Effector CD4-positive, alpha-beta T cell (primary cell): ENCODE results near the gene CPEB2.
"Not testable (repeated sequence)": the region's sequence is repeated elsewhere in the genome, so short reads cannot be mapped to it uniquely, and the experiment has no call there.

ENCODE experiments used
- DNase-seq: peaks from one replicate; pipeline ENCODE4 v3.0.0-alpha.2; 2020

Gene CPEB2

DNA sequence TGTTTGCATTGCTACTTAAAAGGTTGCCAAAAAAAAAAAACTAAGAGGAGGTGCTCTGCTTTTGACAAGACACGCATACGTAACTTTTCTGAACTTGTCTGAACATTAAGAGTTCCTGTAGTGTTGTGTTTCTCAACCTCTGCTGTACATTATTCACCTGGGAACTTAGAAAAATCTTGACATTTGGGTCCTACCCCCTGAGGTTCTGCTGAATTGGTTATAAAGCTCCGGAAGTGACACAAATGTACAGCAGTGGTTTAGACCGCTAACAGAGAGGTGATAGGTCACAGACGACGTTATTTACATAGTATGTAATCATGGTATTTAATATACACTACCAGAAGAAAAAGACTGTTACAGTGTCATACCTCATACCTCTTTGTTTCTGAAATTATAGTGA lies 61.1 kb downstream of the CPEB2 start:
- no peak for DNase-seq

DNA sequence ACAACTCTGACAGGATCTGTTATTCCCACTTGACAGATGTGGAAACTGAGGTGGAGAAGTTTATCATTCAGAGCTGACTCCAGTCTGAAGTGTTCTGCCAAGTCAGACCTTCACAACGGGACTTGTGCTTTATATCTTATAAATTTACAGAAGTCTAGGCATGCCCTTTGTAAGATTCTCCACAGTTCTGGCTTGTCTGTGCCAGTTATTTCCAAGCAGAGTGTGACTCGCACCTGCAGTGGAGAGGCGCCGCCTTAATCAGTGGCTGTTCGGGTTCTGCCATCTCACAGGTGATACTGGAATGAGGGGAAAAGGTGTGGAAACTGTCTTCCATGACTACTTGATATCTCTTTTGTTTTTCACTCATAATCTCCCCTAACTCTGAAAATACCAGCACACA lies 63.2 kb downstream of the CPEB2 start:
- no peak for DNase-seq

DNA sequence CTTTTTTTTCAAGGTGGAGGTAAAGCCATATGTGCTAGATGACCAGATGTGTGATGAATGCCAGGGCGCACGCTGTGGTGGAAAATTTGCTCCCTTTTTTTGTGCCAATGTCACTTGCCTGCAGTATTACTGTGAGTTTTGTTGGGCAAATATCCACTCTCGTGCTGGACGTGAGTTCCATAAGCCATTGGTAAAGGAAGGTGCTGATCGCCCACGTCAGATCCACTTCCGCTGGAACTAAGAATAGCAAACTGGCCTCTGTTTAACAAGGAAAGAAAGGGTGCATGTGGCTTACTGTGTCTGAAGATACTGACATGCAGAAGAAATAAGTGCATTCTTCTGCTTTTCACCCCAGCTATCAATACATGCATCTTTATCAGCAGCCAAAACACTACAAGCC lies 63.9 kb downstream of the CPEB2 start:
- DNase-seq = no peak

DNA sequence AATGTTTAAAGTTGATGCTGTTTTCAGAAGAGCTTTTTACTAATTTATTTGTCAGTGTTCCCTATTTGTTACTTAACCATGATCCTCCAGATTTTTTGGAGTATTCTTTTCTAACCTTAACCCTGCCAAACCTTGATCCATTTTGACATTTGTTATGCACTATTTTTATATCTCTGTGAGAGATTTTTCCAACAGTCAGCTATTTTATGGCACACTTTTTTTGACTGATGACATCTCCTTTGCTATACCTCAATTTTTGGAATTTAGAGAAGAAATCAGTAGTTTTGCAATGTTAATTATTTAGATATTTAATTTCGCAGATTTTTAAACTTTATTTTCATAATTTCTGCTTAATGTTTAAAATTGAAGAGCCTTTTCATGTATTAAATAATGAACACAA lies 66.0 kb downstream of the CPEB2 start:
- no peak for DNase-seq

DNA sequence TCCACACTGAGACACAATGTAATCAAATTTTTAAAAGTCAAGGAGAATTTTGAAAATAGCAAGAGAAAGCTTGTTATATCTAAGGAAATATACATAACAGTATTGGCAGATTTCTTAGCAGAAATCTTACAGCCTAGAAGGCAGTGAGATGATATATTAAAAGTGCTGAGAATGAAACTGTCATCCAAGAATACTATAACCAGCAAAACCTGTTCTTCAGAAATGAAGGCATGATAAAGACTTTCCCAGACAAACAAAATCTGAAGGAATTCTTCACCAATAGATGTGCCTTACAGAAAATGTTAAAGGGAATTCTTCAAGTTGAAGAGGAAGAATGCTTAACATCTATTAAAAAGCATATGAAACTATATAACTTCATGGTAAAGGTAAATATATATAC lies 73.6 kb downstream of the CPEB2 start:
- no peak for DNase-seq

DNA sequence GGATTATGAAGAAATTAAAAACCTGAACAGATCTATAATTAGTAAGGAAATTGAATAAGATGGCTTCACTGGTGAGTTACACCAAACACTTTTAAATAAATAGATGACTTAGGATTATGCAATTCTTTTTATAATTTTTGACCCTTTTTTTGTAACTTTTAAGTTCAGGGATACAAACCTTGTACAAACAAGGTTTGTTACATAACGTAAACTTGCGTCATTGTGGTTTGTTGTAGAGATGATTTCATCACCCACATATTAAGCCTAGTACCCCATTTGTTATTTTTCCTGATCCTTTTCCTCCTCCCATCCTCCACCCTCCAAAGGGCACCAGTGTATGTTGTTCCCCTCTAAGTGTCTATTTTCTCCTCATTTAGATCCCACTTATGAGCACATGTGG lies 75.7 kb downstream of the CPEB2 start:
- DNase-seq = no peak

DNA sequence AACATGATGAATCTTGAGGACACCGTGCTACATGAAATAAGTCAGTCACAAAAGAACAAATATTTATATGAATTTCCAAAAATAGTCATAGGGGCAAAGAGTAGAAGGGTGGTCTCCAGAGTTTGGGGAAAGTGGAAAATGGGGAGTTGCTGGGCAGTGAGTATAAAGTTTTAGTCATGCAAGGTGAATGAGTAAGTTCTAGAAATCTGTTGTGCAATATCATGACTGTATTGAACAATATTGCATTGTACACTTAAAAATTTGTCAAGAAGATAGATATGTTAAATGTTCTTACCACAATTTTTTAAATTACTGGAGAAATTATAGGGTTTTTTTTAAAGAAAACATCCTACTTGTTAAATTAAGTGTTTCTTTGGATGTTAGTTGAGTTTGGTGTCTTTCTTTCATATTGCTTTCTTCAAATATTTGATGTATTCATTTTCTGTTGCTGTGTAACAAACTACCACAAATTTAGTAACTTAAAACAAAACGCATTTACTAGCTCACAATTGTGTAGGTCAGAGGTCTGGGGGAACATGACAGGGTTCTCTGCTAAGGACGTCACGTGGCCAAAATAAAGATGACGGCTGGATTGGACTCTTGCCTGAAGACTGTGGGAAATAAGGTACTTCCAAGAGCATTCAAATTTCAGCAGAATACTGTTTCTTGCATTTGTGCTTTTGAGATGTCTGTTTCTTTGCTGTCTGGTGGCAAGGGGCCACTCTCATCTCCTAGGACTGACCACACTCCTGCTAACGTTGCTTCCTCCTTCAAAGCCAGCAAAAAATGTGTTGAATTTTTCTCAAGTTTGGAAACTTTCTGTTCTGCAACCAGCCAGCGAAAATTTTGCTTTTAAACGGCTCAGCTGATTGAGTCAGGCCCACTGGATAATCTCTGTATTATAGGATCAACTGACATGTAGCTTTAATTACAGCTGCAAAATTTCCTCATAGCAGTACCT lies 76.7 kb downstream of the CPEB2 start:
- no peak for DNase-seq

DNA sequence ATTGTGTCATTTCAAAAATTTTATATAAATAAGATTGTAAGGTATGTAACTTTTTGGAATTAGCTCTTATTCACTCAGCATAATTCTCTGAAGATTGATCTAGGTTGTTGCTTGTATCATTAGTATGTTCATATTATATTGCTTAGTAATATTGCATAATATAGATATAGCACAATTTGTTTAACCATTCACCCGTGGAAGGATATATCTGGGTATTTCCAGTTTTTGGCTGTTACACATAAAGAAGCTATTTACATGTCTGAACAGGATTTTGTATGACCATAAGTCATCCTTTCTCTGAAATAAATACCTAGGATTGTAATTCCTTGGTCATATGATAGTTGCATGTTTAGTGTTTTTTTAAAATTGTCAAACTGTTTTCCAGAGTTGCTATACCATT lies 82.5 kb downstream of the CPEB2 start:
- DNase-seq = no peak

DNA sequence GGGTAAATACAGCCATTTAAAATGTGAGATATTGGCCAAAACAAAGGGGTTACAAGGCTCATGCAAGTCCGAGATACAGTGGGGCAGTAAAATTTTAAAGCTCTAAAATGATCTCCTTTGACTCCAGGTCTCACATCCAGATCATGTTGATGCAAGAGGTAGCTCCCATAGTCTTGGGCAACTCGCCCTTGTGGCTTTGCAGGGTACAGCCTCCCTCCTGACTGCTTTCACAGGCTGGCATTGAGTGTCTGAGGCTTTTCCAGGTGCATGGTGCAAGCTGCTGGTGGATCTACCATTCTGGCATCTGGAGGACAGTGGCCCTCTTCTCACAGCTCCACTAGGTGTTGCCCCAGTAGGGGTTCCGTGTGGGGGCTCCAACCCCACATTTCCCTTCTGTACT lies 83.5 kb downstream of the CPEB2 start:
- DNase-seq = not testable (repeated sequence)

DNA sequence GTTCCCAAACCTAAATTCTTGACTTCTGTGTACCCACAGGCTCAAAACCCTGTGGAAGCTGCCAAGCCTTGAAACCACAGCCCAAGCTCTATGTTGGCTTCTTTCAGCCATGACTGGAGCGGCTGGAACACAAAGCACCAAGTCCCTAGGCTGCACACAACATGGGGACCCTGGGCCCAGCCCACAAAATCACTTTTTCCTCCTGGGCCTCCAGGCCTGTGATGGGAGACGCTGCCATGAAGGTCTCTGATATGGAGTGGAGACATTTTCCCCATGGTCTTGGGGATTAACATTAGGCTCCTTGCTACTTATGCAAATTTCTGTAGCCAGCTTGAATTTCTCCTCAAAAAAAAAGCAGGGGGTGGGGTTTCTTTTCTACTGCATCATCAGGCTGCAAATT lies 84.0 kb downstream of the CPEB2 start:
- not testable (repeated sequence) for DNase-seq

DNA sequence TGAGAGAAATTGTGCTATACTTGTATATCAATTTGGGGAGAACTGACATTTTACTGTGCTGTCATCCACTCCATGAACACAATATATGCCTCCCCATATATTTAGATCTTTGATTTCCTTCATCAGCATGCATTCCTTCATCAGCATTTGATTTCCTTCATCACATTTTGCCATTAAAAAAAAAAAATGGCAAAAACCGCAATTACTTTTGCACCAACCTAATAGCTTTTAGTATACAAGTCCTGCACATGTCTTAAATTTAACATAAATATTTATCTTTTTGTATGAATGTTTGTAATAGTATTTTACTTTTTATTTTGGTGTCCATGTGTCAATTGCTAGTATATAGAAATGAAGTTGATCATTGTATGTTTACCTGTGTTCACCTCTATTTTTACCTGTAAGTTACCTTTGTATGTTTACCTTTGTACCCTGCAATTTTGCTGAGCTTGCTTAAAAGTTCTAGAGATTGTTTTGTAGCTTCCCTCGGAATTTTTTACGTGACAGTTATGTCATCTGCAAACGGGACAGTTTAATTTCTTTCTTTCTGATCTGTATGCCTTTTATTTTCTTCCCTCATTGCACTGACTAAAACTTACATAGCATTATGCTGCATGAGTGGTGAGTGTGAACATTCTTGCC lies 86.2 kb downstream of the CPEB2 start:
- DNase-seq = no peak

DNA sequence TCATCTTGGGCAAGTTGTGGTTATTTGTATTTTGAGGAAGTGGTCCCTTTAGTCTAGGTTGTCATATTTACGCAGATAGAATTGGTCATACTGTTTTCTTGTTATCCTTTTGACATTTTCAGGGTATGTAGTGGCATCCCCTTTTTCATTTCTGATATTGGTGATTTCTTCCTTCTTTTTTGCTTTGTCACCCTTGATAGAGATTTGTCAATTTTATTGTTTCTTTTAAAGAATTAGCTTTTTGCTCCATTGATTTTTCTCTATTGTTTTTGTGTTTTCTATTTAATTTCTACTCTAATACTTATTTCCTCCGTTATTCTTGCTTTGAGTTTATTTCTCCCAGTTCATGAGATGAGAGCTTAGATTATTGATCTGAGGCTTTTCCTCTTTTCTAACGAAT lies 87.7 kb downstream of the CPEB2 start:
- DNase-seq = no peak

DNA sequence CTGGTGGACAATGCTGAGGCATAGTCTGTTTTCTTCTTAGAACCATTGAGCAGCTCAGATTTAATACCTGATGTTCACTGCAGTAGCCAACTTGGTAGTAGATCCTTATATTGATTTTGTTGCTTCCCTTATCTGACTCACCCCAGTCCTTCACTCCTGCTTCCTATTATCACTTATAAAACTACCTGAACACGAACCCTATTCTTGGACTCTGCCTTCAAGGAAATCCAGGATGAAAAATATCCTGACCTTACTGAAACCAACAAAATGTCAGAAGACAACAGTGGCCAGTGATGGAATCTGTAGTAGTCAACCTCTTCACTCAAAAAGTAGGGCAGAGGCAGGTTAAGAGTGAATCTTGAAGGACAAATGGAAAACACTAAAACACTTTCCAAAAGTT lies 98.1 kb downstream of the CPEB2 start:
- no peak for DNase-seq

DNA sequence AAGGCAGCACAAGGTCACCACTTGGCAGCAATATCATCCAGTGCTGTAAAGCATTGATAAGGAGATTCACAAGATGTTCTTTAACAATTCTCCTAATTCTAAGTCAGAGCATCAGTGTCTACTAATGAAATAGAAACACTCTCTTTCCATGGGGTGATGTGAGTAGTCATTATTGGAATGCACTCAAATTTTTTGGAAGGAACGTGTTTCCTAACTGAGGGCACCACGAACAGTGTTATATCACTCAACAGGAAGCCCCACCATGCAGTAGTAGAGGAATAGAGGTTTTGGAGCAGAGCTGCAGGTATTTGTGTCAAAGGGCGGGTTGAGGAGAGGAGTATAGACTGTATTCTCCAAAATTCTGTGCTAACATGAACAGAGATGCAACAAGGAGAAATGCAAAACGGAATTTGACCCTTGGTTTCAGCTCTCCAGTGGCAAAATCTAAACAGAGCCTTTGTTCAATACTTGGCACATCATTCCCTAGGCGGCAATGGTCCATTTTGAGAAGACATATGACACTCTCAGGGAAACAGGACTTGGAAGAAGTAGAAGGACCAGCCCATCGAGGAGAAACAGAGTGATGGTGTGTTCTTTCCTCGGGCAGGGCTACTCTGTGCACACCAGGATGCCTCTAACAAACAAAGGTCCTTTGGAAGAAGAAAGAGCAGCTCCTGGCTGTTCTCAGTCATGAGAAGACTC lies 98.9 kb downstream of the CPEB2 start:
- no peak for DNase-seq

DNA sequence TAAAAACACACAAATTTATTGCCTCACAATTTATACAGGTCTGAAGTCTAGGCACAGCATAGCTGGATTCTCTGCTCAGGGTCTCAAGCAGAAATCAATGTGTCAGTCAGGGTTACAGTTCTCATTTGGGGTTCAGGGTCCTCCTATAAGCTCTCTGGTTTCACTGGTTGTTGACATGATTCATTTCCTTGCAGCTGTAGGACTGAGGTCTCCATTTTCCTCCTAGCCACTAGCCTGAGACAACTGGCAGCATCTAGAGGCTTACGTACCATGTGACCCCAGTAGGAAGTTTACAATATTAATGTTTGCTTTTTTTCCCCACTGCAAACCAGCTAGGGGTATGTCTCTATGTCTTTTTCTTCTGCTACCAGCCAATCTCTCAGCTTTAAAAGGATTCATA lies 102.5 kb downstream of the CPEB2 start:
- no peak for DNase-seq

DNA sequence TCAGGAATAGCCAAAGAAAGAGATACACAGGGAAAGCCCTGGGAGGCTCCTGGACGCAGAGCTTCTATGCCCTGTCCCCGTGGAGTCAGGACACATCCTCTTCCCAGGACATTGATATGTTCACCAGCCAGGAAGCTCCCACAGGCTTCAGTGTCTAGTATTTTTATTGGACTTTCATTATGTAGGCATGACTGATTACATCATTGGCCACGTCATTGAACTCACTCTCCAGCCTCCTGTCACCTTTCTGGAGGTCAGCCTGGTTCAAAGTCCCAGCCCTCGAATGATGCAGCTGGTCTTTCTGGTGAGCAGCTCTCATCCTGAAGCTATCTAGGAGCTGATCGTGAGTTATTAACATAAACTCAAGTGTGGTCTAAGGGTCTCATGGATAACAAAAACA lies 104.1 kb downstream of the CPEB2 start:
- DNase-seq = no peak

DNA sequence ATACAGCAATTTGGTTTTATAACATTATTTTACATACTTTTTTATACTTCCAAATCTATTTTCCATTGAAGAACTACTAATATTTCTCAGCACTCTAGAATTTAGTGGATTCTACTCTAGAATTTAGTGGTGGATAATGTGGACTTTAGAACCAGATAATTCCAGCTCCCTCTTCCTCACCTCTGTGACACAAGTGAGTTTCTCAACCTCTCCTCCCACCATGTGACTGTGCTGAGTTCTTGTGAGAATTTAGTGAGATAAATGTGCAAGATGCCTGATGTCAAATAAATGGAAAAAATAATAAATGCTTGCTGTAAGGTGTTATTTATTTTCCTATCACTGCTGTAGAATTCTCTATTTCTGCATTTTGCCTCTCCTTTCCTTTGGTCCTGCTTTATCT lies 107.3 kb downstream of the CPEB2 start:
- DNase-seq = no peak

DNA sequence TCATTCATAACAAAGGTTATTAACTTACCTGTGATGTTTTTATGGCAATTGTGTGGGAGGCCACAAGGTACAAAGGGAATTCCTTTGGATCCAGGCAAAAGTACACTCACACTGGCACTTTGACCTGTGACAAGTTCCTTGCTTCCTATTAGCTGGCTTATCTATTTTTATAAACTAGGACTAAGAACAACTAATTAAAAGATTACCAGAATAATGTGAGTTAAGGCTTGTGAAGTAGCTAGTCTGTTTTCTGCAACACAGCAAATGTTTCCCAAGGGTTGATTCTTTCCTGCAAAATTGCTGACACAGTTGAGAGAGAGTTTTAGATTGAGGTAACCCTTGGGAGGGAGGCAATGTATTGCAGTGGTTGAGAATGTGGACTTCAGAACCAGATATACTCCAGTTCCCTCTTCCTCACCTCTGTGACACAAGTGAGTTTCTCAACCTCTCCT lies 107.9 kb downstream of the CPEB2 start:
- no peak for DNase-seq

DNA sequence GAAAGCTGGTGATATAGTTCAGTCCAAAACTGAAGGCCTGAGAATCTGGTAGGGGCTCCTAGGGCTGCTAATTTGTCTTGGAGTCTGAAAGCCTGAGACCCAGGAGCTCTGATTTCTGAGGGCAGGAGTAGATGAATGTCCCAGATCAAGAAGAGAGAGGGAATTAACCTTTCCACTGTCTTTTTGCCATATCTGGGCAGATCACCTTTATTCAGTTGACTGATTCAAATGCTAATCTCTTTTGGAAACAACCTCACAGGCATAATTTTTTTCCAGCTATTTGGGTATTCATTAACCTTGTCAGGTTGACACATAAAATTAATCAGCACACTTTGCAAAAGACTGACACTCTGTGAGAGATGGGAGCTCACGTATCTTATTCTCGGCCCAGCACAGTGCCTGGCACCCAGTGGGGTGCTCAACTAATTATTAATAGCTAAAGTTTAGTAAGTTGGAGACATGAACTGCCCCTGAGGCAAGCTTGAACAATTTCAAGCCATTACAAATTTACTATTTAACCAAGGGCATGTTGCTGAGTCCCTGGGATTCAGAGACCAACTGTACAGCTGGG lies 114.3 kb downstream of the CPEB2 start:
- DNase-seq = no peak

DNA sequence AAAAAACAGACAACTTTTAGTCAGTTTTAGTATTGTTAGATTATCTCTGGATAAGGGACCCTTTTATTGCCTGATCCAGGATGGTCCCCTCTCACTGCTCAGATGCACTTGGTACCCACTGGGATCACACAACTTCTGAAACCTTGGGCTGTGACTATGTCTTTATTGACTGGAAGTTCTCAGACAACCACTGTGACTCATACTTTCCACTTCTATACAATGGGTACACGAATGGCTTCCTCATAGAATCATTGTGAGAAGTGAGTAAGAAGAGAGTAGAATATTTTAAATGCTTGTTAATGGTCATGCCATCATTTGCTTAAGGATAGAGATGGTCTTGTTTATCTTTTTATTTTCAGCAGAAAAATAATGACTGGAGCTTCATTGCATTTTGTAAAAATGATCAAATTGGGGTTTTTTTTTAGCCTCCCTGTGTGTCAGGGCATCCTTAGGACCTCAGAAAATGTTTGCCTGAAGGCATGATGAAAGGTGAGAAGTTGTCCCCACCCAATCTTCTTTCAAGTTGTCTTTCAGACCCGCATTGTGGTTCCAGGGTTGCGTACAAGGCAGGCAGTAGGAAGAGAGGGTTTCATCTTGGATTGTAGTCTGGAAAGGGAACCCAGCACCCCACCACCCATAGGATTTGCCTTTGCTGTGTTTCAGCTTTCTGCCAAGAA lies 115.1 kb downstream of the CPEB2 start:
- no peak for DNase-seq

DNA sequence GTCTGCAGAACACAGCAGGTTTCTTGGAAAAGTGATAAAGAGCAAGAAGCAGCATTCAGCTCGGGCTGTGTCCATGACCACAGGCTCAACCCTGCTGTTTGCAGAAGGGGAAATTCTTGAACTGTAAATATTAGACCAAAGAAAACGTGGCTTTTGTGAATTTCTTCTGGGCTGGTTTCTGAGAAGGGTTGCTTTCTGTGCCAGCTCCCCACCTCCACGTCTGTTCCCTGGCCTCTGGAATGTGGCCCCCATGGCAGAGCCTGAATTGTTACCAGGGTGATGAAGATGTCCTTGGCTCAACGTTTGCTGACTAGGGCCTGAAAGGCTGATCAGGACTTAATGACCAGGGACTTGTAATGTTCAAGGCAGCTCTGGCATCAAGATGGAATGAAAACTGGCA lies 116.0 kb downstream of the CPEB2 start:
- DNase-seq = no peak
